HG03354 (cell line): Measurements from ENCODE around the gene MAP4K2.

Source experiments
- ATAC-seq: cut with Tn5 transposase; IDR thresholded peaks from one replicate; pipeline ENCODE4 v1.9.1; 2021; ENCODE audit warnings: mild to moderate bottlenecking; ENCODE audit not compliant: unreplicated experiment, poor library complexity, severe bottlenecking

Gene MAP4K2

DNA sequence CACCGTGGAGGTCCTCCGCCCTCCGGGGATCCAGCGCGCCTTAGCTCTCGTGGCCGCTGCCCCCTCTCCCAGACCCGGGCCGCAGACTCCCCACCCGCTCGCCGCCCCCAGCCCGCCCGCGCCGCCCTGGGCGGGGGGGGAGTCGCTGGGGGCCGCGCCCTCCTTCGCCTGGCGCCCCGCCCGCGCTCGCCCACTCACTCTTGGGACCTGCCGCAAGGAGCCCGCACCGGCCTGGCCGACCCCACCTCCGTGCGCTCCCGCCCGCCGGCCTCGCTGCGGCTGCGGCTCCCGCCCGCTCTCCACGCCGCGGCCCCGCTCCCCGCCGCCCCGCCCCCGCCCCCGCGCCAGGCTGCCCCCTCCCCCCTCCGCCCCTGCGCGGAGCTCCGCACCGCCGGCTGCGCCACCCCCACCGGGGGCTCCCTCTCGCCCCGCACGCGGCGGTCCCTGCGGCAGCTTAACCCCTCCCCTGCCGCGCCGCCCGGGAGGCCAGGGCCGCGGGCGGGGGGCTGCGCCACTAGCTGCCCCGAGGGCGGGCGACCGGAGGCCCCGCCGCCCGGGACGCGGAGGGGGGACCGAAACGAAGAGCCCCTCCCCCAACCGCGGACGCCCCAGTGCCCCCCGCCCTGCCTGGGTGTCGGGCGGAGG lies 58.3 kb downstream of the MAP4K2 start:
- no peak for ATAC-seq

GRCh38 chr11:64743591-64744543 lies 59.1 kb downstream of the MAP4K2 start, which contains the start of gene RASGRP2:
Gene RASGRP2, minus strand, starts transcription at chr11:64744142. Its CDS starts 1,276 bp downstream, at chr11:64742866.
- ATAC-seq, result no peak

DNA sequence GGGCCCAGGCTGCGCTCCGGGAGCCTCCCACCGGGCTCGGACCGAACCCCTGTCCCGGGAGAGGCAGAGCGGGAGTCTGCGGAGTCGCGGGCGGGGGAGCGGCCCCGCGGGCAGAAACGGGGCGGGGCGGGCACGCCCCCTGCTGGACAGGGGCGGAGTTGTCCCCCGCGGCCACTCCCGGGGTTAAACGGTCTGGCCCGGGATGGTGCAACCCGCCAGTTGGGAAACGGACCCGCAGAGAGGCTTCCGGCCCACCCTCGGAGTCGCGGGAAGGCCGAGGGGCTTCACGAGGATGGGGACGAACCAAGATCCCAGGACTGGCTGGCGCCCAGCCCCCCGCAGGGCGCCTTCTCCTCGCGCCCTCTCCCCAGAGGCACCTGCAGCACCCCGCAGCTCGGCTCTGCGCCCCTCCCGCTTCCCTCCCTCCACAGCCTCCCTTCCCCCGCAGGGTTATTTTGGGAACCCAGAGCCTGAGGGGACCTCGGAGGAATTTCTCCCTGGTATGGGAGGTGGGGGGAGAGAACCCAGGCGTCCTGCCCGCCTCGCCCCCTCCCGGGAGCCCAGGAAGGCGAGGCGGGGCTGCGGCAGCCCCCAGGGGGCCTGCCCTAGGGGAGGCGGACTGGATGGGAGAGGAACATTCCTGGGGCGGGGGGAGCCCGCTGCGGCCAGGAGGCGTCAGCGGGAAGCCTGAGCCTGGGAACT lies 60.0 kb downstream of the MAP4K2 start:
- ATAC-seq, result no peak

- no peak for ATAC-seq
Observed at GRCh38 chr11:64742087-64742888, 60.7 kb downstream of the MAP4K2 start.

GRCh38 chr11:64741375-64742086 lies 61.5 kb downstream of the MAP4K2 start:
- ATAC-seq, result no peak

DNA sequence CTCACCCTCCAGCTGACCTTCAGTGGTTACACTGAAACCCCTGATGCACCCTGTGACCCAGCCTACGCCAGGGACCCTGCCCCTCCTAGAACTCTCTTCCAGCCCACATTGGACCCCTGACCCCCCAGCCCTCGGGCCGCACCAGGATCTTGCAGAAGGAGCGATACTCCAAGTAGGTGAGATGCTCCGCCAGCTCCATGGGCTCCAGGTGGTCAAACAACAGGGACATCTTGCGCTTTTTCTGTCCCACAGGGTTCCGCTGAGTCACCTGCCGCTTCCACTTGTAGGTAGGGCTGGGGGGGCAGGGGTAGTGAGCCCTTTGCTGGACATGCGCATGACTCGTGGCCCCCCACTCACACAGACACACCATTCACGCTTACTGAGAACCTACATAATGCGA lies 63.1 kb downstream of the MAP4K2 start:
- no peak for ATAC-seq

DNA sequence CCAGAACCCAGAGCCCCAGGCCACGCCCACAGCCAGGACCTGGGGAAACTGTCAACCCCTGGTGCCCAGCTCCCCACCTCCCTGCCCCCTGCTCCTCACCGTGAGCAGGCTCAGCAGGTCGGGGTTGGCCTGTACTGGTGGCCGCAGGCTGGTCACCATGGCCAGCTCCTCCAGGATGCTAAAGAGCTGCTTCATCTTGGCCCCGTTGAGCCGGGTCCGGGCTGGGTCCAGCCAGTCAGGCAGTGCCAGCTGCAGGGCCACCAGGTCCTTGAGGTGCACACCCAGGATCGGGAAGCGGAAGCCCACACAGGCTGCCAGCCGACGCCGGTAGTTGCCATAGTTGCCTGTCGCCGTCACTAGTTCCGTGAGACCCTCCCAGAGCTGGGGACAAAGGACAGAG lies 66.4 kb downstream of the MAP4K2 start:
- no peak for ATAC-seq

GRCh38 chr11:64735725-64736259 lies 67.2 kb downstream of the MAP4K2 start:
- ATAC-seq, result no peak
